Large intestine (tissue), 3 donors: Measurements from ENCODE around the gene TNFRSF8. TPM values are rescaled to one million over a fixed set of nuclear protein-coding genes. Genes with fewer than 3 reads are reported as not detected.

Experiments
- DNase-seq, 2 donors: peaks; one replicate each; pipeline versions ENCODE4 v3.0.0 to v3.0.0-alpha.2; 2013
- H3K27ac ChIP-seq: one replicate; pipeline ENCODE4 v1.5.1; 2013; ENCODE audit warnings: low read length
- H3K27me3 ChIP-seq: 2 replicates; pipeline ENCODE4 v1.6.1; 2013; ENCODE audit warnings: low read length; ENCODE audit not compliant: control insufficient read depth, insufficient read depth
- H3K36me3 ChIP-seq: 2 replicates; pipeline ENCODE4 v1.6.1; 2013; ENCODE audit warnings: low read length; ENCODE audit not compliant: control insufficient read depth, insufficient read depth
- H3K4me1 ChIP-seq: one replicate; pipeline ENCODE4 v1.6.1; 2013; ENCODE audit warnings: low read length; ENCODE audit not compliant: control insufficient read depth, insufficient read depth
- H3K4me3 ChIP-seq: one replicate; pipeline ENCODE4 v1.5.1; 2013; ENCODE audit warnings: low read length
- H3K9me3 ChIP-seq: one replicate; pipeline ENCODE4 v1.6.1; 2013; ENCODE audit warnings: mild to moderate bottlenecking, low read depth, low read length, moderate library complexity; ENCODE audit not compliant: control insufficient read depth
- WGBS: methylation state at CpG from one replicate; pipeline ENCODE4 v1.1.5; 2013; ENCODE audit warnings: low lambda C conversion rate; ENCODE audit not compliant: insufficient coverage; 5-methylcytosine and 5-hydroxymethylcytosine counted together
- polyA plus RNA-seq: library from polyadenylated mRNA; unstranded; fragments of 120-200 nt; gene quantifications from one replicate; pipeline ENCODE4 v1.2.1, GENCODE V29; 2013

Gene TNFRSF8
- polyA plus RNA-seq, 1 donor, result 0.25 TPM

GRCh38 chr1:12114916-12115315 is 51.8 kb downstream of the TNFRSF8 start:
- H3K4me3 ChIP-seq, result no peak overlapping the region
- H3K27me3 ChIP-seq, result peaks cover 2% of the 10 kb centered on the region
- WGBS, result 100% methylated on average over 1 of the region's 9 CpGs
- DNase-seq, result no peak
- no peak overlapping the region for H3K27ac ChIP-seq
- no peaks in the 10 kb centered on the region for H3K36me3 ChIP-seq
- no peaks in the 10 kb centered on the region for H3K9me3 ChIP-seq
- no peaks in the 10 kb centered on the region for H3K4me1 ChIP-seq

GRCh38 chr1:12121212-12122003 is 58.3 kb downstream of the TNFRSF8 start:
- WGBS, result no CpG with 5 or more reads among the region's 12 CpGs
- no peaks in the 10 kb centered on the region for H3K36me3 ChIP-seq
- no peaks in the 10 kb centered on the region for H3K9me3 ChIP-seq
- peaks cover 10% of the 10 kb centered on the region for H3K27me3 ChIP-seq
- peaks cover 11% of the 10 kb centered on the region for H3K4me1 ChIP-seq
- H3K4me3 ChIP-seq, result no peak overlapping the region
- no peak for DNase-seq
- no peak overlapping the region for H3K27ac ChIP-seq

- H3K4me1 ChIP-seq, result peaks cover 11% of the 10 kb centered on the region
- no peak overlapping the region for H3K4me3 ChIP-seq
- peaks cover 10% of the 10 kb centered on the region for H3K27me3 ChIP-seq
- no peak for DNase-seq
- no peak overlapping the region for H3K27ac ChIP-seq
- WGBS, result 10% methylated on average over 2 of the region's 8 CpGs
- H3K9me3 ChIP-seq, result no peaks in the 10 kb centered on the region
- no peaks in the 10 kb centered on the region for H3K36me3 ChIP-seq
Observed at GRCh38 chr1:12123172-12123571, 60.1 kb downstream of the TNFRSF8 start.

DNA sequence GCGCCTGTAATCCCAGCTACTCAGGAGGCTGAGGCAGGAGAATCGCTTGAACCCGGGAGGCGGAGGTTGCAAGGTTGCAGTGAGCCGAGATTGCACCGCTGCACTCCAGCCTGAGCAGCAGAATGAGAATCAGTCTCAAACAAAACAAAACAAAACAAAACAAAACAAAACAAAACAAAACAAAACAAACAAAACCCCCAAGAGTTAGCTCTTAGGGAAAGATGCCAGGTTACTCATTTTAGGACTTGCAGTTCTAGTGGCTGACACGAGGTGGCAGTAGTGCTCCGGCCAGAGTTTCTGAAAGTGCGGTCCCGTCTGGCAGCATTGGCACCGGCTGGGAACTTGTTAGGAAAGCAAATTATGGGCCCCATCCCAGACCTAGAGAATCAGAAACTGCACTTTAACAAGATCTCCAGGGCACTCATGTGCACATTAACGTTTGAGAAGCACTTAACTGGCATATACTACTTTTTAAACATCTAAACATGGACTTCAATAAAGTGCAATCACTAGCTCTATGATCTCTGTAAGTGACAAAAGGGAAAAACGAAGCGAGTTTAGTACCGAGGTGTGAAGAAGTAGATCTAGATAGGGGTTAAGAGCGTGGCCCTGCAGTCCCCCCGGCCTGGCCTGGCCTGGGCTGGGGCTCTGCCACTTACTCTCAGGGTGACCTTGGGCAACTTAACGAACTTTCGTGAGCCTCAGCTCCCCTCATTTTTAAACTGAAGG is 61.8 kb downstream of the TNFRSF8 start:
- peaks cover 11% of the 10 kb centered on the region for H3K4me1 ChIP-seq
- no CpG with 5 or more reads among the region's 19 CpGs for WGBS
- H3K27ac ChIP-seq, result no peak overlapping the region
- peaks cover 8% of the 10 kb centered on the region for H3K27me3 ChIP-seq
- no peaks in the 10 kb centered on the region for H3K9me3 ChIP-seq
- H3K4me3 ChIP-seq, result no peak overlapping the region
- no peaks in the 10 kb centered on the region for H3K36me3 ChIP-seq
- peak; percentile 52 to 54 for DNase-seq

- H3K4me3 ChIP-seq, result no peak overlapping the region
- H3K27ac ChIP-seq, result no peak overlapping the region
- no peaks in the 10 kb centered on the region for H3K9me3 ChIP-seq
- no peaks in the 10 kb centered on the region for H3K36me3 ChIP-seq
- H3K4me1 ChIP-seq, result peaks cover 17% of the 10 kb centered on the region
- no peak for DNase-seq
- 100% methylated on average over 1 of the region's 24 CpGs for WGBS
- H3K27me3 ChIP-seq, result peaks cover 8% of the 10 kb centered on the region
Observed at GRCh38 chr1:12125422-12126355, 62.6 kb downstream of the TNFRSF8 start.

DNA sequence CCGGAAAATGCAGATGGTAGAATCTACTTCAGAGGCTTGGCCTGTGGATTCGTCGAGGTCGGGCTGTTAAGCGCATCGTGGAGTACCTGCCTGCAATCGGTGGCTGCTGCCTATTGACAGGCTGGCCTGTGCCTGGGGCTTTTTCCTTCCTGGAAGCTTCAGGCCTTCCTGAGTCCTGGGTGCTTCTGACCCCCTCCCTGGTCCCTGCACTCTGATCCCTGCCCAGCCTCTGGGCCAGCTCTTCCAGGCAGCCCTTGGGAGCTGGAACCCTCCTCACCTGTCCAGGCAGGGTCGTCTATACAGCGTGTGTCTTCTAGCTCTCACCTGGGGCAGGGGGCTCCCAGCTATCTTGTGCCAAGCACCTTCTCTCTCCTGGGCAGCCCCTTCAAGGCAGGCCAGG is 63.7 kb downstream of the TNFRSF8 start:
- WGBS, result no CpG with 5 or more reads among the region's 9 CpGs
- peaks cover 5% of the 10 kb centered on the region for H3K27me3 ChIP-seq
- H3K4me1 ChIP-seq, result peaks cover 19% of the 10 kb centered on the region
- DNase-seq, result no peak
- H3K36me3 ChIP-seq, result no peaks in the 10 kb centered on the region
- no peak overlapping the region for H3K4me3 ChIP-seq
- H3K27ac ChIP-seq, result no peak overlapping the region
- no peaks in the 10 kb centered on the region for H3K9me3 ChIP-seq

DNA sequence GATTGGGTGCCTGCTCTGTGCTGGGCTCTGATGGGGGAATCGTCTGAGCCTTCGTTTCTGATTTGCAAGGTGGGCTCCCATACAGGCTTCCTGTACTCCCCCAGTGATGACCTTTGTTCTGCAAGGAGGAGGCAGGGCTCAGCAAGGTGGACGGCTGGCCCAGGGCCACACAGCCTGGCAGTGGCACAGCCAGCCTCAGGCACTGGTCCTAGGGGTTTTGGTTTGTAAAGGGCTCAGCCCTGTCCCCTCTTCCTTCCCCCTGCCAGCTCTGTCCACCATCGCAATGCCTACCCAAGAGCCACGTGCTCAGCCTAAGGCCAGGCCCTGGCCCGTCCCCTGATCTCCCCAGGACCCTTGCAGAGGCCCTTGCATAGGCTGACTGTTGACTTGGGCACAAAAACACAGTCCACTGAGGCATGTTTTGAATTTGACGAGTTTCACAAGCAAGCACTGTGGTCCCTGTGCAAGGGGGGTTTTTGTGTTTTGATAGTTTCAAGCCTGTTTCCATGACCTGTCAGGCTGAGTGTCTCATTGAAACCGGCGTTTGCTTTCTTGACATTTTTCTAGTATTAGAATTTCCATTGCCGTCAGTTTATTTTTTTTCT is 64.2 kb downstream of the TNFRSF8 start:
- Histone ChIP-seq H3K4me1 (peaks cover 19% of the 10 kb centered on the region), H3K36me3 (no peaks in the 10 kb centered on the region), H3K27ac (no peak overlapping the region), H3K27me3 (peaks cover 5% of the 10 kb centered on the region), H3K9me3 (no peaks in the 10 kb centered on the region), H3K4me3 (no peak overlapping the region)
- WGBS, result 83% methylated on average over 1 of the region's 10 CpGs
- no peak for DNase-seq

- Histone ChIP-seq H3K9me3 (no peaks in the 10 kb centered on the region), H3K27ac (no peak overlapping the region), H3K36me3 (no peaks in the 10 kb centered on the region), H3K4me3 (no peak overlapping the region), H3K4me1 (peaks cover 19% of the 10 kb centered on the region), H3K27me3 (peaks cover 5% of the 10 kb centered on the region)
- no CpG with 5 or more reads among the region's 15 CpGs for whole genome bisulfite sequencing
- DNase-seq, result no peak
Observed at GRCh38 chr1:12128120-12128519, 65.0 kb downstream of the TNFRSF8 start.

DNA sequence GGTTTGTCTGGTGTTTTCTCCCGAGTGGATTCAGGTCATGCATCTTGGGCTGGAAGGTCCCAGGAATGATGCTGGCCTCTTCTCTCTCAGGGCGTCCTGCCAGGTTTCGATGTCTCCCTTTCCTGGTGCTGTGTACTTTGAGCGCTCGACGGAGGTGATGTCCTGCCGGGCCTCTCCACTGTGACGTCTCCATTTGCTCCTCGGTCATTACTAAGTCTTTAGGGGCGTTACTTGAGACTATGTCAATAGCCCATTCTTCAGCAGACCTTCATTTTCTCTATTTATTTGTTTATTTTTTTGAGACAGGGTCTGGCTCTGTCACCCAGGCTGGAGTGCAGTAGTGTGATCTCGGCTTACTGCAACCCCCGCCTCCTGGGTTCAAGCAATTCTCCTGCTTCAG is 66.5 kb downstream of the TNFRSF8 start:
- peaks cover 19% of the 10 kb centered on the region for H3K4me1 ChIP-seq
- no peaks in the 10 kb centered on the region for H3K27me3 ChIP-seq
- no peaks in the 10 kb centered on the region for H3K36me3 ChIP-seq
- H3K27ac ChIP-seq, result no peak overlapping the region
- no peak overlapping the region for H3K4me3 ChIP-seq
- no peaks in the 10 kb centered on the region for H3K9me3 ChIP-seq
- peak in 1 of 2 donors; percentile 63 for DNase-seq
- WGBS, result 100% methylated on average over 3 of the region's 12 CpGs
